Astrocyte (in vitro differentiated cells and primary cell): ENCODE data around the gene SH3BP2. TPM values are rescaled to one million over a fixed set of nuclear protein-coding genes. Genes with fewer than 3 reads are reported as not detected.
A peak's percentile ranks its signal among the peaks of the same experiment; 100 is the strongest.

Source experiments
- DNase-seq: peaks from one replicate; pipeline ENCODE4 v3.0.0-alpha.2; 2010; ENCODE audit warnings: low read depth
- FAIRE-seq: peaks from 2 replicates; lab custom pipeline; 2011; peaks lifted over from hg19 to GRCh38; lab: Jason Lieb, UNC
- H2AFZ ChIP-seq: 2 replicates; pipeline ENCODE4 v1.6.0; 2012; ENCODE audit warnings: low read depth, low read length, inconsistent platforms
- H3K27ac ChIP-seq: 2 replicates; pipeline ENCODE4 v1.5.1; 2011; ENCODE audit warnings: low read depth, low read length, inconsistent platforms
- H3K27me3 ChIP-seq: 2 replicates; pipeline ENCODE4 v1.6.0; 2011; ENCODE audit warnings: low read length, inconsistent platforms; ENCODE audit not compliant: insufficient read depth
- H3K36me3 ChIP-seq: 2 replicates; pipeline ENCODE4 v1.5.1; 2011; ENCODE audit warnings: low read length, inconsistent platforms; ENCODE audit not compliant: insufficient read depth
- H3K4me1 ChIP-seq: 2 replicates; pipeline ENCODE4 v1.5.1; 2011; ENCODE audit warnings: low read length, inconsistent platforms; ENCODE audit not compliant: insufficient read depth
- H3K4me2 ChIP-seq: 2 replicates; pipeline ENCODE4 v1.6.0; 2012; ENCODE audit warnings: low read length, inconsistent platforms
- H3K4me3 ChIP-seq: 2 replicates; pipeline ENCODE4 v1.5.1; 2011; ENCODE audit warnings: low read depth, mild to moderate bottlenecking, low read length, inconsistent platforms; ENCODE audit not compliant: insufficient read depth
- H3K79me2 ChIP-seq: 2 replicates; pipeline ENCODE4 v1.6.0; 2012; ENCODE audit warnings: mild to moderate bottlenecking, low read length, inconsistent platforms; ENCODE audit not compliant: insufficient read depth
- H3K9ac ChIP-seq: 2 replicates; pipeline ENCODE4 v1.6.0; 2012; ENCODE audit warnings: mild to moderate bottlenecking, low read length, inconsistent platforms
- H3K9me3 ChIP-seq: 2 replicates; pipeline ENCODE4 v1.5.1; 2012; ENCODE audit warnings: low read depth, mild to moderate bottlenecking, low read length, inconsistent platforms; ENCODE audit not compliant: insufficient read depth
- H4K20me1 ChIP-seq: 2 replicates; pipeline ENCODE4 v1.6.0; 2012; ENCODE audit warnings: low read length, inconsistent platforms; ENCODE audit not compliant: insufficient read depth
- H3K27ac Mint-ChIP-seq: one replicate; pipeline ENCODE4 v1.8.0; 2021; ENCODE audit warnings: mild to moderate bottlenecking, mixed read lengths; ENCODE audit not compliant: unreplicated experiment
- H3K27me3 Mint-ChIP-seq: one replicate; pipeline ENCODE4 v1.8.0; 2021; ENCODE audit warnings: low read depth, mixed read lengths; ENCODE audit not compliant: unreplicated experiment
- H3K36me3 Mint-ChIP-seq: one replicate; pipeline ENCODE4 v1.8.0; 2021; ENCODE audit warnings: low read depth, mixed read lengths; ENCODE audit not compliant: unreplicated experiment
- H3K4me1 Mint-ChIP-seq: one replicate; pipeline ENCODE4 v1.8.0; 2021; ENCODE audit warnings: low read depth, mixed read lengths; ENCODE audit not compliant: unreplicated experiment
- H3K4me3 Mint-ChIP-seq: one replicate; pipeline ENCODE4 v1.8.0; 2021; ENCODE audit warnings: mild to moderate bottlenecking, moderate library complexity, mixed read lengths; ENCODE audit not compliant: unreplicated experiment
- H3K9me3 Mint-ChIP-seq: one replicate; pipeline ENCODE4 v1.8.0; 2021; ENCODE audit warnings: mild to moderate bottlenecking, mixed read lengths; ENCODE audit not compliant: unreplicated experiment
- EZH2 ChIP-seq: IDR thresholded peaks from 2 replicates; pipeline ENCODE4 v1.6.1; 2012; ENCODE audit warnings: mild to moderate bottlenecking, low read length, inconsistent platforms; ENCODE audit not compliant: insufficient read depth
- total RNA-seq: library from RNA; stranded (reverse); gene quantifications from 2 replicates; pipeline ENCODE4 v1.2.1, GENCODE V29; 2021
- TF ChIP-seq, protein P1 (sequence below): IDR thresholded peaks from 2 replicates; pipeline ENCODE4 v1.5.1; 2011; ENCODE audit warnings: low read depth, mild to moderate bottlenecking, inconsistent platforms, low read length, moderate library complexity; ENCODE audit not compliant: insufficient read depth

SH3BP2 gene
- total RNA-seq, 1 donor from 2014 or later, result 33.7 TPM

DNA sequence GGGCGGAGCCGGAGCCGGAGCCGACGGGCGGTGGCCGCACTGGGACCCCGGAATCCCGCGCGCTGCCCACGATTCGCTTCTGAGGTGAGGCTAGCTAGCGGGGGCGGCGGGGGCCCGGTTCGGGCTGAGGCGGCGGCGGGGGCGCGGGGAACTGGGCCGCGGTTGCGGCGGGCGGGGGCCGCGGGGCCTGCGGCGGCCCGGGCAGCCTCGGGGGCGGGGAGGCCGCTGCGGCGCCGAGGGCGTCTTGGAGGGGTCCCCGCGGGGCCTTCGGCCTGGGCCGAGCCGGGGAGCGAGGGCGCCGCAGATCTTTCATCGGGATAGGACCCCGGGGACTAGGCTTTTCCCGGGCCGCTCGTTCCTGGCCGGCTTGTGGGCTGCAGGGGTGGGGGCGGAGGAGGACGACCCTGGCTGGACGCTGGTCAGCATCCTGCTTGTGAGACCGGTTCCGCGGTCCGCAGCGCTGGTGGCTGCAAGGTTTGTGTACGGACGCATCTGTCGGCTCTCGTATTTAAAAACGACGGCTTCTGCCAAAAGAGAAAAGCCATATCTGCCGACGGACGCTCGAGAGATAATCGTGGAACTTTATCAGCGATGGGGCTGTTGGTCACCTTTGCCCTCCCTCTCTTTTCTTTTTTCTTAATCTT is 51.2 kb downstream of the SH3BP2 start:
- peaks cover 5% of the 10 kb centered on the region for H3K36me3 Mint-ChIP-seq
- Histone ChIP-seq H3K9ac (peak overlapping the region; percentile 92), H3K79me2 (peaks cover 62% of the 10 kb centered on the region), H3K4me2 (peak overlapping the region; percentile 94), H3K4me1 (peaks cover 10% of the 10 kb centered on the region), H2AFZ (peak overlapping the region; percentile 50), H4K20me1 (peaks cover 47% of the 10 kb centered on the region), H3K4me3 (peak overlapping the region; percentile 90), H3K9me3 (no peaks in the 10 kb centered on the region), H3K27ac (peak overlapping the region; percentile 70), H3K36me3 (no peaks in the 10 kb centered on the region), H3K27me3 (no peaks in the 10 kb centered on the region)
- DNase-seq (no peak), FAIRE-seq (no peak)
- H3K27ac Mint-ChIP-seq, result peak overlapping the region; percentile 78
- peak overlapping the region; percentile 96 for H3K4me3 Mint-ChIP-seq
- peaks cover 20% of the 10 kb centered on the region for H3K4me1 Mint-ChIP-seq
- no peaks in the 10 kb centered on the region for H3K9me3 Mint-ChIP-seq
- TF ChIP-seq, protein P1, sequence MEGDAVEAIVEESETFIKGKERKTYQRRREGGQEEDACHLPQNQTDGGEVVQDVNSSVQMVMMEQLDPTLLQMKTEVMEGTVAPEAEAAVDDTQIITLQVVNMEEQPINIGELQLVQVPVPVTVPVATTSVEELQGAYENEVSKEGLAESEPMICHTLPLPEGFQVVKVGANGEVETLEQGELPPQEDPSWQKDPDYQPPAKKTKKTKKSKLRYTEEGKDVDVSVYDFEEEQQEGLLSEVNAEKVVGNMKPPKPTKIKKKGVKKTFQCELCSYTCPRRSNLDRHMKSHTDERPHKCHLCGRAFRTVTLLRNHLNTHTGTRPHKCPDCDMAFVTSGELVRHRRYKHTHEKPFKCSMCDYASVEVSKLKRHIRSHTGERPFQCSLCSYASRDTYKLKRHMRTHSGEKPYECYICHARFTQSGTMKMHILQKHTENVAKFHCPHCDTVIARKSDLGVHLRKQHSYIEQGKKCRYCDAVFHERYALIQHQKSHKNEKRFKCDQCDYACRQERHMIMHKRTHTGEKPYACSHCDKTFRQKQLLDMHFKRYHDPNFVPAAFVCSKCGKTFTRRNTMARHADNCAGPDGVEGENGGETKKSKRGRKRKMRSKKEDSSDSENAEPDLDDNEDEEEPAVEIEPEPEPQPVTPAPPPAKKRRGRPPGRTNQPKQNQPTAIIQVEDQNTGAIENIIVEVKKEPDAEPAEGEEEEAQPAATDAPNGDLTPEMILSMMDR, result no peak
- TF ChIP-seq EZH2, result no peak
- no peaks in the 10 kb centered on the region for H3K27me3 Mint-ChIP-seq

DNA sequence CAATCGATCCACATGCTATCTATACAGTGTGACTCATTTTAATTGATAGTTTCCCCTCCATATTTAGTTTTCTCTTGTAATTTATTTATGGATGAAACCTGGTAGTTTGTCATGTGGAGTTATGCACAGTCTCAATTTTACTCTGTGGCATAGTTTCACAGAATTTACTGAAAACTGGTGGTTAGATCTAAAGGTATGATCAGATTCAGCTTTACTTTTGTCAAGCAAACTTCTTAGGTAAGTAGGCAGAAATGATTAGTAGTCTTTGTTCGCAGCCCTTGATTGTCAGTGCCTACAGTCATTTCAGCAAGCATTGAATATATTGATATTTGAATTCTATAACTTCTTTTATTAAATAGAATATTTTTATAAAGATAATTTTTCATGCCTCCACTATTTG is 53.3 kb downstream of the SH3BP2 start:
- Mint-ChIP-seq H3K36me3 (peaks cover 2% of the 10 kb centered on the region), H3K27ac (no peak overlapping the region), H3K9me3 (no peaks in the 10 kb centered on the region), H3K4me3 (peak overlapping the region; percentile 96), H3K4me1 (peaks cover 31% of the 10 kb centered on the region), H3K27me3 (no peaks in the 10 kb centered on the region)
- no peak for DNase-seq
- peaks cover 65% of the 10 kb centered on the region for H4K20me1 ChIP-seq
- no peak for FAIRE-seq
- H3K9ac ChIP-seq, result no peak overlapping the region
- no peak overlapping the region for H3K4me2 ChIP-seq
- no peak overlapping the region for H3K4me3 ChIP-seq
- H3K36me3 ChIP-seq, result no peaks in the 10 kb centered on the region
- no peak overlapping the region for H3K27ac ChIP-seq
- H2AFZ ChIP-seq, result no peak overlapping the region
- H3K79me2 ChIP-seq, result peaks cover 81% of the 10 kb centered on the region
- no peaks in the 10 kb centered on the region for H3K9me3 ChIP-seq
- H3K27me3 ChIP-seq, result no peaks in the 10 kb centered on the region
- peaks cover 10% of the 10 kb centered on the region for H3K4me1 ChIP-seq
- TF ChIP-seq, protein P1, result no peak
- TF ChIP-seq EZH2, result no peak

DNA sequence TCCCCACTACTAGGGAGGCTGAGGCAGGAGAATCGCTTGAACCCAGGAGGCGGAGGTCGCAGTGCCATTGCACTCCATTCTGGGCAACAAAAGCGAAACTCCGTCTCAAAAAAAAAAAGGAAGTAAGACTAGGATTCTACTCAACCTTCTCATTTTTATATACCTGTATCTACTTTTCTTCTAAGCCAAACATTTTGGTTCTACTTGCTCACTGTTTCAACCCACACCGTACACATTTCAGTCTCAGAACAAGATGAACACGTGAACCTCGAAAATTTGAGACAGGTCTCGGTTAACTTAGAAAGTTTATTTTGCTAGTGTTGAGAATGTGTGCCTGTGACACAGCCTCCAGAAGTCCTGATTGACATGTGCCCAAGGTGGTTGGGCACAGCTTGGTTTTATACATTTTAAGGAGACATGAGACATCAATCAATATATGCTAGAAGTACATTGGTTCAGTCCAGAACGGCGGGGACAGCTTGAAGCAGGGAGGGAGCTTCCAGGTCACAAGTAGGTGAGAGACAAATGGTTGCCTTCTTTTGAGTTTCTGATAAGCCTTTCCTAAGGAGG is 54.5 kb downstream of the SH3BP2 start:
- Histone ChIP-seq H3K4me2 (no peak overlapping the region), H3K79me2 (peaks cover 91% of the 10 kb centered on the region), H3K27me3 (no peaks in the 10 kb centered on the region), H4K20me1 (peaks cover 74% of the 10 kb centered on the region), H3K9me3 (no peaks in the 10 kb centered on the region), H3K9ac (no peak overlapping the region), H2AFZ (no peak overlapping the region), H3K27ac (no peak overlapping the region), H3K4me3 (no peak overlapping the region), H3K4me1 (peaks cover 10% of the 10 kb centered on the region), H3K36me3 (no peaks in the 10 kb centered on the region)
- Mint-ChIP-seq H3K36me3 (peaks cover 2% of the 10 kb centered on the region), H3K4me1 (peaks cover 33% of the 10 kb centered on the region), H3K4me3 (peak overlapping the region; percentile 43), H3K27me3 (no peaks in the 10 kb centered on the region), H3K27ac (no peak overlapping the region), H3K9me3 (no peaks in the 10 kb centered on the region)
- DNase-seq (no peak), FAIRE-seq (no peak)
- no peak for TF ChIP-seq EZH2
- TF ChIP-seq, protein P1, result no peak
